Measurements from ENCODE around the gene ZBTB5.

- TF ChIP-seq CTCF (conservative IDR thresholded peaks at IDR 0.05; ENCODE audit: low read depth, low read length), result no peak
- no peak for TF ChIP-seq EZH2phosphoT487 (IDR thresholded peaks at IDR 0.05; ENCODE audit: borderline replicate concordance, low read length)
Measured at GRCh38 chr9:37509536-37509935, 44.3 kb upstream of the ZBTB5 start.

Measured in PC-3 (cell line).